Measurements from ENCODE around the gene ZNF132.
"Not testable (repeated sequence)": the region's sequence is repeated elsewhere in the genome, so short reads cannot be mapped to it uniquely, and the experiment has no call there.

Gene ZNF132

DNA sequence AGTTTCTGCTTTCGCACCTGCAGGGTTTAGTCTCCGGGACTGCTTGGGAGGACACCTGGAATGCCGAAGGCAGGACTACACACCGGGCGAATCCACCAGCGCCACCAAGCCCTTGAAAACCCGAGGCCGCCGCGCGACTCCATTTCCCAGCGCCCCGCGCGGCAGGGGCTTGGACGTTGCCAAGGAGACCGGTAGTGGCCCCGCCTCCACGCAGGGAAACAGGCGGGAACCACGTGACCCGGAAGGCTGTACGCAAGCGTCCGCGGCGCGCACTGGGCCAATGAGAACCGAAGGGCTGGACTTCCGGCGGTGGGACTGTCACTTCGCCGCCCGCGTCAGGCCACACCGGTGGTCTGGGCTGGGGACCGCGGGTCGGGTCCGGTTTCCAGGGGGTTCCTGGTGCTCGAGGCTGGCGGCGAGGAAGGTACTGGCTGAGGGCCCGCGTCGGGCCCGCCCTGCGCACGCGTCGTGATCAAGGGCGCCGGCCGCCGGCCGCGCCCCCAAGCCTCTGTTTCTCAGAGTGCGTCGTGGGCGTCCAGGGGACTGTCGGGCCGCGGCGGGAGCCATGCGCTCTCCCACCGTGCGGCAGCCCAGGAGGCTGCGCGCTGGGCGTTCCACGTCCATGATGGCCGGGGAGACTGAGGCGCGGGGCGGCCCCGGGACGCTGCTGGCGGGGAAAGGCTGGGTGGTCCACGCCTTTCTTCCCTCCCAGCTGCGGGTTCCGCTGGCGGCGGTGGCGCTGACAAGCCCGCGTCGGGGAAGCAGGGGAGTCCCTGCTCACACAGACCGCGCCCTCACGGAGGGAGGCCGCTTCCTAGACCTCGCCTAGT lies 27.0 kb upstream of the ZNF132 start, which contains the start of gene ZNF324:
TSS of gene ZNF324 (plus strand) at position 321 of the 830 bp plus-strand sequence. CDS start 2,106 bp downstream, outside the sequence.
- DNase-seq (ENCODE audit: low read depth) = peak; percentile 91

DNA sequence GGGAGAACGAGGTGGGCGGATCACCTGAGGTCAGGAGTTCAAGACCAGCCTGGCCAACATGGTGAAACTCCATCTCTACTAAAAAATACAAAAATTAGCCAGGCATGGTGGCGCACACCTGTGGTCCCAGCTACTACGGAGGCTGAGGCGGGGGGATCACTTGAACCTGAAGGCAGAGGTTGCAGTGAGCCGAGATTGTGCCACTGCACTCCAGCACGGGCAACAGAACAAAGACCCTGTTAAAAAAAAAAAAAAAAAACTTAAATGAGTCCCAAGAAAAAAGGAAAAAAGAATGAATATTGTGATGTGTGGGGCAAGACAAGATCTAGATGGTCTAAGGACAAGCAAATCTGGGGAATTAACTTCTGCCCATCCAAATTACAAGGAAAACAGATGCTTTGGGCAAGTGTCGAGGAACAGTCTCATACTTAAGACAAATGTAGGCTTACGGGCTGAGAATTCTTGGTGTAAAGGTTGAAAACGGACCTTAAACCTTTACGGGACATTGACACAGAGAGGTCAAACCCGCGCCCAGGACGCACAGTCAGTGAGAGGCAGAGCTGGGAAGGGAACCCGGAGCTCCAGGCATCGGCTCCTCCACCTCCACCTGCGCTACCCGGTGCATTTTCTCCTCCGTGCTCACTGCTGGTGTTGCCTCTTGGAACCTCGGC lies 26.3 kb upstream of the ZNF132 start:
- peak; percentile 22 for DNase-seq (ENCODE audit: low read depth)

DNA sequence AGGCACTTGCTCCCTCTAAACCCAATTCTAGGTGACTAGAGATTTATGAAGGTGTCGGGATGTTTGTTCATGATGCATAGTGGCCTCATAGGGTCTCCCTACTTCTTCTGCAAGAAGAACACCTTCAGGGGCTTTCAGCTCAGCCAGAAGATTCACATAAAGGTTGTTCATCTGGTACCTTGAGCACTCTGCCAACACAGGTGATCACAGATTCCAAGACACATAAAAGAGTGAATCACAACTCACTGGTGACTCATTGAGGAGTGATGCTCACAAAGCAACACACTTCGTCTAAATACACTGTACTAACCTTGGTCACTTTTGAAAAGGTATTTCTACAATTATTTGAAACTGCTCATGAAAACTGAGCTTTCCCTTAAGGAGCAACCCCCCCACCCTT lies 20.1 kb upstream of the ZNF132 start:
- no peak for DNase-seq (ENCODE audit: low read depth)

DNA sequence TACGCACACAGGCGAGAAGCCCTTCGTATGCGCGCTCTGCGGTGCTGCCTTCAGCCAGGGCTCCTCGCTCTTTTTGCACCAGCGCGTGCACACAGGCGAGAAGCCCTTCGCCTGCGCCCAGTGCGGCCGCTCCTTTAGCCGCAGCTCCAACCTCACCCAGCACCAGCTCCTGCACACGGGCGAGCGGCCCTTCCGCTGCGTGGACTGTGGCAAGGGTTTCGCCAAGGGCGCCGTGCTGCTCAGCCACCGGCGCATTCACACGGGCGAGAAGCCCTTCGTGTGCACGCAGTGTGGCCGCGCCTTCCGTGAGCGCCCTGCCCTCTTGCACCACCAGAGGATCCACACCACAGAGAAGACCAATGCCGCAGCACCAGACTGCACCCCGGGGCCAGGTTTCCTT lies 16.2 kb upstream of the ZNF132 start:
- DNase-seq (ENCODE audit: low read depth) = no peak

GRCh38 chr19:58455306-58455705 lies 15.4 kb upstream of the ZNF132 start:
- DNase-seq (ENCODE audit: low read depth) = no peak

GRCh38 chr19:58453743-58454142 lies 13.8 kb upstream of the ZNF132 start:
- DNase-seq (ENCODE audit: low read depth) = no peak

- DNase-seq (ENCODE audit: low read depth) = peak; percentile 93
These were observed 11.6 kb upstream of the ZNF132 start, which contains the start of gene ZNF324B for GRCh38 chr19:58451358-58452101. TSS of gene ZNF324B (plus strand) at chr19:58451622. CDS start at chr19:58453702, 2,080 bp downstream.

GRCh38 chr19:58450856-58451357 lies 11.0 kb upstream of the ZNF132 start:
- DNase-seq (ENCODE audit: low read depth) = no peak

DNA sequence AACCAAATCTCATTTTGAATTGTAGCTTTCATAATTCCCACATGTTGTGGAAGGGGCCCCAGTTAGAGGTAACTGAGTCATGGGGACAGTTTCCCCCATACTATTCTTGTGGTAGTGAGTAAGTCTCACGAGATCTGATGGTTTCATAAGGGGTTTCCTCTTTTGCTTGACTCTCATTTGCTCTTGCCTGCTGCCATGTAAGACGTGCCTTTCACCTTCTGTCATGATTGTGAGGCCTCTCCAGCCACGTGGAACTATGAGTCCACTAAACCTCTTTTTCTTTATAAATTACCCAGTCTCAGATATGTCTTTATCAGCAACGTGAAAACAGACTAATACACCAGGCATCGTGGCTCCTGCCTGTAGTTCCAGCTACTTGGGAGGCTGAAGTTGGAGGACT lies 10.0 kb upstream of the ZNF132 start:
- not testable (repeated sequence) for DNase-seq (ENCODE audit: low read depth)

DNA sequence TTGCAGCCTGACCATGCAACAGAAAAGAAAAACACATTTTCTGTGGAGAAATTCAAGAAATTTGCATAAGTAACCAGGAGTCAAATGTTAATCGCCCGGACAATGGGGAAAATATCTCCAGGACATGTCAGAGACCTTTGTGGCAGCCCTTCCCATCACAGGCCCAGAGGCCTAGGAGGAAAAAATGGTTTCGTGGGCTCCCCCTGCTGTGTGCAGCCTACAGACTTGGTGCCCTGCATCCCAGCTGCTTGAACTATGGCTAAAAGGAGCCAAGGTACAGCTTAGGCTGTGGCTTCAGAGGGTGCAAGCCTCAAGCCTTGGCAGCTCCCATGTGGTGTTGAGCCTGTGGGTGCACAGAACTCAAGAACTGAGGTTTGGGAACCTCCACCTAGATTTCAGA lies 8.9 kb upstream of the ZNF132 start:
- not testable (repeated sequence) for DNase-seq (ENCODE audit: low read depth)

DNA sequence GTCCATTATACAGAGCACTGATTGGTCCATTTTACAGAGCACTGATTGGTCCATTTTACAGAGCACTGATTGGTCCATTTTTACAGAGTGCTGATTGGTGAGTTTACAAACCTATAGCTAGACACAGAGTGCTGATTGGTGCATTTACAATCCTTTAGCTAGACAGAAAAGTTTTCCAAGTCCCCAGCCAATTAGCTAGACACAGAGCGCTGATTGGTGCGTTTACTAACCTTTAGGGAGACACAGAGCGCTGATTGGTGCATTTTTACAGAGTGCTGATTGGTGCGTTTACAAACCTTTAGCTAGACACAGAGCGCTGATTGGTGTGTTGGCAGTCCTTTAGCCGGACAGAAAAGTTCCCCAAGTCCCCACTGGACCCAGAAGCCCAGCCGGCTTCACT lies 3.0 kb upstream of the ZNF132 start:
- not testable (repeated sequence) for DNase-seq (ENCODE audit: low read depth)

DNA sequence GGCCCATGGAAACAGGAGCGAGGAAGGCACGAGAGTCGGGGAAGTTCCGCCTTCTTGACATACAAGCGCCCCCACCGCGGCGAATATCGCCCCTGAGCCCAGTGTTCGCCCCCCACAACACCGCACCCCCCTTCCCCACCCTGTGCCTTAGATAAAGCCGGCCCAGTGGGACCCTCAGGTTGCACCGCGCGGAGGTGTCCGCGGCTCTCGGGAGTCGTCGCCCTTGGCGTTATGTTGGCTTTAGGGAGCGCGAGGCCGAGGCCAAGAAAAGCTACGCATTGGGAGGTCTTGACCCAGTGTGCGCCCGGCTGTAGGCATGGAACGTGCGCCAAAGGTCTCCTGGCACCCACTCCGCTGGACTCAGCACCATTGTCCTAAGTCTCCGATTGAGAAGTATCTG lies 603 bp upstream of the ZNF132 start:
- no peak for DNase-seq (ENCODE audit: low read depth)

GRCh38 chr19:58434217-58434616 lies 5.7 kb downstream of the ZNF132 start:
- DNase-seq (ENCODE audit: low read depth) = no peak

DNA sequence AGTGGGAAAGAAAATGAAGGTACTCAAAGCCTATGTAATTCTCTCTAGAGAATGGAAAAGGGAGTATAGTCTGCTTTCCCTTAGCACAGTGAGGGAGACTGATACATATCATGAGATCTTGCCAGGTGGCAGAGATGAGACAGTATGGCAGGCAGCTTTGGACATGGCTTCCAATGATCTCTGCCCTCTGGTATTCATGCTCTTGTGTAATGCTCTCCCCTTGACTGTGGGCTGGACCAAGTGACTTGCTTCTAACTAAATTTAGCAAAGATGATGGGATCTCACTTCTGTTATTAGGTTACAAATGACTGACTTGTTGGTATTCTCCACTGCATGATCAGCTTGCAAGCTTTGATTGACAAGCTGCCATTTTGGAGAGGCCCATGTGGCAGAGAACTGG lies 10.2 kb downstream of the ZNF132 start:
- DNase-seq (ENCODE audit: low read depth) = no peak

- DNase-seq (ENCODE audit: low read depth) = no peak
These were observed 11.3 kb downstream of the ZNF132 start for GRCh38 chr19:58428617-58429016.

GRCh38 chr19:58417071-58417470 lies 22.9 kb downstream of the ZNF132 start:
- DNase-seq (ENCODE audit: low read depth) = no peak

- no peak for DNase-seq (ENCODE audit: low read depth)
These were observed 23.3 kb downstream of the ZNF132 start for GRCh38 chr19:58416604-58417003.

GRCh38 chr19:58409010-58409790 lies 30.8 kb downstream of the ZNF132 start:
- DNase-seq (ENCODE audit: low read depth) = no peak

DNA sequence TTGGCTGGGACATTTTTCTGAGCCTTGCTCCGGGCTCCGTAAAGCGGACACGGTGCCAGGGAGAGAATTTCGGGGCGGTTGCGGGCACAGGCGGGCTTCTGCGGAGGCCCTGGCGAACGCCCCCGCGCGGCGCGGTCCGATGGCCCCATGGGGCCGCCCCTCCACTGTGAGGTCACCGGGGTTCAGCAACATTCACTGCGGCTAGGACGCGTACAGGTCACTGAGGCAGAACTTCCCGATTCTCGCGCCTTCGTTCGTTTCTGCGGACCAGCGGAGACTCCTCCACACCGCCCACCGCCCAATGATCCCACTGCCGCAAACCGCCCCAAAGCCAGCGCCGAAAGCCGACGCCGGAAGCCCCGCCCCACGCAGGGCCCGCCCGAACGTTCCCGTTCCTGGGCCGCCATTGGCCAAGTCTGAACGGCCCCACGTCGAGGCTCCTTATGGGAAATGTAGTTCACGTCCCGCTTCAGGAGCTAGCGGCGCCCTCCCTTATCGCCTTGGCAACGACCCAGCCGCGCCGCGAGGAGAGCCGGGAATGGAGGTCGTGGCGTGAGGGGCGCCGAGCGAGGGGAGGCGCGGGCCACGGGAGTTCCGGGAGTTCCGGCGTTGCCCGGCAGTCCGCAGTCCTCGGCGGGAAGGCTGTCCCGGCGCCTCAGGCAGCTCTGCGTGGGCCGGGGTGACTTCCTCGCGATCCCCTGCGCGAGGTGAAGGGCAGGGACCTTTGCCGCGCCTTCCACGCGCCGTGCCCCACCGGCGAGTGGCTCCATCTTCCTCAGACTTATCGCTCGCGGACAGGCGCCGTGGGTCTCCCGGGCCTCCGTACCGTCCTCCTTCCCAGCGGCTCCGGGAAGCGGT lies 31.6 kb downstream of the ZNF132 start, which contains the start of gene ZNF584:
TSS of gene ZNF584 (plus strand) at position 498 of the 858 bp plus-strand sequence. CDS start 499 bp downstream, outside the sequence.
- peak; percentile 91 for DNase-seq (ENCODE audit: low read depth)

DNA sequence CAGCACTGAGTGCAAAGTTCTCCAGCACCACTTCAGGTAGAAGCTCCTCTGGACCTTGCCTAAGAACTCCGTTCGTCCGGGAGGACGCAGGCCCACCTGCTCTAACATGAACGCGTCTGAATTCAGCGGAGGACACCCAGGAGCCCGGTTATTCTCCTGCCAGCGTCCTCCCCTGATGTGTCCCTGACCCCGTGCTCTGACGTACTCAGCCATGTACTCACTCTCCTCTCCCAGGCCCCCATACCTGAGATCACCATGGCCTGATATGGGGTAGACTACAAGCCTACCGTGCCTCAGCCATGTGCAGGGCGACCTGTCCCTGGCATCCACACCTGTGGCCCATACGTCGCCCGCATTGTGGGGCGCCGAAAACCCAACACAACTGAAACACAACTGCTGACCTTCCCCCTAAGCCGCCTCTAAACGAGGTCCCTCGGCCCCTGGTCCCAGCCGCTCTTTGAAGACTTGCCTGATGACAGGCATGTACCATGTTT lies 32.2 kb downstream of the ZNF132 start:
- no peak for DNase-seq (ENCODE audit: low read depth)
